Omental fat pad (tissue), 4 donors: Measurements from ENCODE around the gene RNF148. TPM values are rescaled to one million over a fixed set of nuclear protein-coding genes. Genes with fewer than 3 reads are reported as not detected.
"Not testable (repeated sequence)": the region's sequence is repeated elsewhere in the genome, so short reads cannot be mapped to it uniquely, and the experiment has no call there.

ENCODE experiments used
- ATAC-seq: fragments of 150-250 bp; one replicate; pipeline ENCODE4 v1.9.1; 2016; ENCODE audit warnings: mild to moderate bottlenecking, moderate library complexity; ENCODE audit not compliant: low FRiP score
- DNase-seq: peaks from one replicate; pipeline ENCODE4 v3.0.0-alpha.2; 2019; ENCODE audit warnings: low spot score
- CTCF ChIP-seq, 3 donors: fragments of 450-650 bp; IDR thresholded peaks; one replicate each; pipeline ENCODE4 v1.5.1; 2016 to 2017; ENCODE audit warnings: antibody characterized with exemption in 3 of 3, mild to moderate bottlenecking in 3 of 3, moderate library complexity in 2 of 3
- total RNA-seq, 4 donors: library from RNA; depleted of rRNA; stranded (reverse); fragments of >200 nt; gene quantifications; one replicate each; pipeline ENCODE4 v1.1.0, GENCODE V29; 2016

The RNF148 gene
- total RNA-seq, 4 donors from 2014 or later: 1.4 to 3.5 (median 2.4) TPM

GRCh38 chr7:122691569-122692235, 11.0 kb downstream of the RNF148 start:
- ATAC-seq (no peak), DNase-seq (no peak)
- no peak for TF ChIP-seq CTCF (IDR thresholded peaks at IDR 0.05)

GRCh38 chr7:122689346-122690109, 13.2 kb downstream of the RNF148 start:
- no peak for TF ChIP-seq CTCF (IDR thresholded peaks at IDR 0.05)
- ATAC-seq (no peak), DNase-seq (no peak)

GRCh38 chr7:122688400-122688998, 14.2 kb downstream of the RNF148 start:
- ATAC-seq (no peak), DNase-seq (no peak)
- TF ChIP-seq CTCF (IDR thresholded peaks at IDR 0.05): no peak

- TF ChIP-seq CTCF (IDR thresholded peaks at IDR 0.05): no peak
- ATAC-seq: no peak
Measured at GRCh38 chr7:122686360-122686878, 16.3 kb downstream of the RNF148 start.

GRCh38 chr7:122684504-122684903, 18.2 kb downstream of the RNF148 start:
- ATAC-seq: no peak
- DNase-seq: no peak
- no peak for TF ChIP-seq CTCF (IDR thresholded peaks at IDR 0.05)

More at GRCh38 chr7:122686360-122686878, 16.3 kb downstream of the RNF148 start:
- DNase-seq: no peak

- TF ChIP-seq CTCF (IDR thresholded peaks at IDR 0.05): no peak
- ATAC-seq (no peak), DNase-seq (no peak)
Measured at GRCh38 chr7:122682815-122683550, 19.7 kb downstream of the RNF148 start.

GRCh38 chr7:122681186-122681585, 21.5 kb downstream of the RNF148 start:
- not testable (repeated sequence) for DNase-seq, ATAC-seq
